WTC11 (cell line): ENCODE measurements around the gene LINS1. TPM values are rescaled to one million over a fixed set of nuclear protein-coding genes. Genes with fewer than 3 reads are reported as not detected.
"Not testable (repeated sequence)": the region's sequence is repeated elsewhere in the genome, so short reads cannot be mapped to it uniquely, and the experiment has no call there.

Experiments used
- ATAC-seq: fragments of 200-7000 bp; cut with Tn5 transposase; 2 replicates; pipeline ENCODE4 v1.10.0; 2021; ENCODE audit warnings: mild to moderate bottlenecking, moderate library complexity
- CTCF ChIA-PET: fragments of 300-600 bp; sonication (Branson Sonifier 250); formaldehyde crosslinking; loops from one replicate; lab custom pipeline; 2021; ENCODE audit warnings: antibody characterized with exemption; lab: Charles Lee
- POLR2A ChIA-PET: fragments of 350-600 bp; sonication (Branson Sonifier 250); formaldehyde crosslinking; loops from one replicate; lab custom pipeline; 2021; ENCODE audit warnings: antibody characterized with exemption; lab: Charles Lee
- DNase-seq: peaks from one replicate; pipeline ENCODE4 v3.0.0; 2021; ENCODE audit warnings: low spot score
- H3K27ac Mint-ChIP-seq: 2 replicates; pipeline ENCODE4 v1.8.0; 2021; ENCODE audit warnings: mixed read lengths
- H3K27me3 Mint-ChIP-seq: 2 replicates; pipeline ENCODE4 v1.8.0; 2021; ENCODE audit warnings: low read depth, mild to moderate bottlenecking, moderate library complexity, mixed read lengths
- H3K36me3 Mint-ChIP-seq: 2 replicates; pipeline ENCODE4 v1.8.0; 2021; ENCODE audit warnings: mixed read lengths
- H3K4me1 Mint-ChIP-seq: 2 replicates; pipeline ENCODE4 v1.8.0; 2022; ENCODE audit warnings: mixed read lengths
- H3K4me3 Mint-ChIP-seq: 2 replicates; pipeline ENCODE4 v1.8.0; 2021; ENCODE audit warnings: mild to moderate bottlenecking, moderate library complexity, mixed read lengths
- H3K9me3 Mint-ChIP-seq: 2 replicates; pipeline ENCODE4 v1.8.0; 2021; ENCODE audit warnings: mixed read lengths
- CBFB ChIP-seq: sonication (generic); formaldehyde crosslinking; IDR thresholded peaks from 2 replicates; pipeline ENCODE4 v1.8.1; 2022; ENCODE audit warnings: mild to moderate bottlenecking, low read depth, missing genetic modification reagents
- CREM ChIP-seq: sonication (generic); formaldehyde crosslinking; IDR thresholded peaks from 2 replicates; pipeline ENCODE4 v1.8.1; 2022; ENCODE audit warnings: mild to moderate bottlenecking, missing genetic modification reagents, moderate library complexity
- FOXJ3 ChIP-seq: sonication (generic); formaldehyde crosslinking; IDR thresholded peaks from 2 replicates; pipeline ENCODE4 v1.9.0; 2021; ENCODE audit warnings: missing genetic modification reagents, mild to moderate bottlenecking, borderline replicate concordance
- FOXP1 ChIP-seq: sonication (generic); formaldehyde crosslinking; IDR thresholded peaks from 2 replicates; pipeline ENCODE4 v1.8.0; 2022; ENCODE audit warnings: missing genetic modification reagents, mild to moderate bottlenecking, moderate library complexity, borderline replicate concordance
- FOXP4 ChIP-seq: sonication (generic); formaldehyde crosslinking; IDR thresholded peaks from 2 replicates; pipeline ENCODE4 v1.8.0; 2022; ENCODE audit warnings: mild to moderate bottlenecking, missing genetic modification reagents
- GRHL2 ChIP-seq: fragments of 250-450 bp; sonication (Bioruptor Pico); IDR thresholded peaks from 2 replicates; pipeline ENCODE4 v1.8.0; 2022; ENCODE audit warnings: mild to moderate bottlenecking, moderate library complexity; ENCODE audit not compliant: insufficient replicate concordance, severe bottlenecking
- GTF2I ChIP-seq: fragments of 250-450 bp; sonication (Bioruptor Pico); conservative IDR thresholded peaks from 2 replicates; pipeline ENCODE4 v1.4.0; 2021; ENCODE audit warnings: mild to moderate bottlenecking
- HMGA2 ChIP-seq: fragments of 250-450 bp; sonication (Bioruptor Pico); IDR thresholded peaks from 2 replicates; pipeline ENCODE4 v1.4.0; 2021; ENCODE audit warnings: mild to moderate bottlenecking, moderate library complexity
- MYBL2 ChIP-seq: sonication (generic); formaldehyde crosslinking; IDR thresholded peaks from 2 replicates; pipeline ENCODE4 v1.8.1; 2023; ENCODE audit warnings: mild to moderate bottlenecking, moderate library complexity, missing genetic modification reagents
- OVOL2 ChIP-seq: fragments of 250-450 bp; sonication (Bioruptor Pico); IDR thresholded peaks from 2 replicates; pipeline ENCODE4 v1.9.0; 2021; ENCODE audit warnings: mild to moderate bottlenecking, borderline replicate concordance
- PRRX2 ChIP-seq: fragments of 250-450 bp; sonication (Bioruptor Pico); IDR thresholded peaks from 2 replicates; pipeline ENCODE4 v1.8.0; 2021; ENCODE audit warnings: mild to moderate bottlenecking
- SMAD4 ChIP-seq: sonication (generic); formaldehyde crosslinking; IDR thresholded peaks from 2 replicates; pipeline ENCODE4 v1.8.0; 2022; ENCODE audit warnings: mild to moderate bottlenecking, missing genetic modification reagents
- TCF7 ChIP-seq: sonication (generic); formaldehyde crosslinking; IDR thresholded peaks from 2 replicates; pipeline ENCODE4 v1.8.0; 2022; ENCODE audit warnings: mild to moderate bottlenecking, low read depth, missing genetic modification reagents, moderate library complexity
- TEAD1 ChIP-seq: sonication (generic); formaldehyde crosslinking; IDR thresholded peaks from 2 replicates; pipeline ENCODE4 v1.8.0; 2022; ENCODE audit warnings: mild to moderate bottlenecking, missing genetic modification reagents
- TP53 ChIP-seq: sonication (generic); formaldehyde crosslinking; IDR thresholded peaks from 2 replicates; pipeline ENCODE4 v1.8.1; 2023; ENCODE audit warnings: mild to moderate bottlenecking, missing genetic modification reagents
- ZMAT4 ChIP-seq: fragments of 250-450 bp; sonication (Bioruptor Pico); IDR thresholded peaks from 2 replicates; pipeline ENCODE4 v1.9.0; 2021; ENCODE audit warnings: mild to moderate bottlenecking
- ZNF138 ChIP-seq: sonication (generic); formaldehyde crosslinking; conservative IDR thresholded peaks from 2 replicates; pipeline ENCODE4 v1.8.1; 2022; ENCODE audit warnings: mild to moderate bottlenecking, moderate library complexity, missing genetic modification reagents
- ZNF232 ChIP-seq: sonication (generic); formaldehyde crosslinking; IDR thresholded peaks from 2 replicates; pipeline ENCODE4 v1.8.0; 2022; ENCODE audit warnings: mild to moderate bottlenecking, missing genetic modification reagents
- ZNF423 ChIP-seq: fragments of 250-450 bp; sonication (Bioruptor Pico); IDR thresholded peaks from 2 replicates; pipeline ENCODE4 v2.1.2; 2022; ENCODE audit warnings: mild to moderate bottlenecking, moderate library complexity
- ZNF512 ChIP-seq: sonication (generic); formaldehyde crosslinking; IDR thresholded peaks from 2 replicates; pipeline ENCODE4 v1.8.1; 2022; ENCODE audit warnings: missing genetic modification reagents, borderline replicate concordance
- total RNA-seq: library from RNA; stranded (reverse); gene quantifications from 3 replicates; pipeline ENCODE4 v1.2.3, GENCODE V29; 2021
- TF ChIP-seq, protein P1 (sequence below): sonication (generic); formaldehyde crosslinking; IDR thresholded peaks from 2 replicates; pipeline ENCODE4 v1.8.1; 2023; ENCODE audit warnings: mild to moderate bottlenecking, missing genetic modification reagents, moderate library complexity
- TF ChIP-seq, protein P2 (sequence below): sonication (generic); formaldehyde crosslinking; IDR thresholded peaks from 2 replicates; pipeline ENCODE4 v1.8.0; 2023; ENCODE audit warnings: missing genetic modification reagents

LINS1 gene
- total RNA-seq, 1 experiment from 2014 or later = 10.4 TPM

- CTCF ChIA-PET = no interaction called here
- no peak for ATAC-seq
- Mint-ChIP-seq H3K9me3 (peaks cover 46% of the 10 kb centered on the region), H3K27me3 (no peaks in the 10 kb centered on the region; the same call in 1 of the 2 replicates)
- DNase-seq = no peak
- TF ChIP-seq OVOL2 (CRISPR knock-in tag) (no peak), FOXP1 (CRISPR knock-in tag) (no peak), PRRX2 (CRISPR knock-in tag) (no peak), ZNF138 (CRISPR knock-in tag) (no peak), GTF2I (CRISPR knock-in tag) (no peak), TP53 (CRISPR knock-in tag) (no peak)
- TF ChIP-seq, all 79 proteins: peak for 0
- H3K36me3 Mint-ChIP-seq = peaks cover 39% of the 10 kb centered on the region
- no peaks in the 10 kb centered on the region for H3K4me1 Mint-ChIP-seq
- no peak overlapping the region for H3K4me3 Mint-ChIP-seq
- no peak overlapping the region for H3K27ac Mint-ChIP-seq
- POLR2A ChIA-PET = no interaction called here
Observed at GRCh38 chr15:100593431-100593830, 8.6 kb downstream of the LINS1 start.

DNA sequence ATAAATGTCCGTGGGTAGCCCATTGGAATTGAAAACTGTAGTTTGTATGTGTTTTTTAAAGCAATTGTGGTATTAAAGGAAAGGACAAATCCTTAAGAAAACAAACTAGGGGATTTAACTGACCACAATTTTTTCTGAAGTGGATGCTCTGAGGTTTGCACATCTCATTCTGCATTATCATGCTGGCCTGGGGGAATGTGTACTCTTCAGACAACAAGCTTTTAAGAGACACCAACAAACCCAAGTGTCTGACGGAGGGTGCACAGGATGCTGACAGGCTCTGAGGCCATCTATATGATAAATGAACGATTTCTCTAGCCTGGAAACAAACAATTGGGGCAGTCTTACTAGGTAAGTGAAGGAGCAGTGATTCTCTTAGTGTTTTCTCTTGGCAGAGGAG is 9.1 kb downstream of the LINS1 start:
- TF ChIP-seq, protein P1, sequence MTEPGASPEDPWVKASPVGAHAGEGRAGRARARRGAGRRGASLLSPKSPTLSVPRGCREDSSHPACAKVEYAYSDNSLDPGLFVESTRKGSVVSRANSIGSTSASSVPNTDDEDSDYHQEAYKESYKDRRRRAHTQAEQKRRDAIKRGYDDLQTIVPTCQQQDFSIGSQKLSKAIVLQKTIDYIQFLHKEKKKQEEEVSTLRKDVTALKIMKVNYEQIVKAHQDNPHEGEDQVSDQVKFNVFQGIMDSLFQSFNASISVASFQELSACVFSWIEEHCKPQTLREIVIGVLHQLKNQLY (CRISPR knock-in tag) = no peak
- TF ChIP-seq CREM (CRISPR knock-in tag) (no peak), CBFB (CRISPR knock-in tag) (no peak), ZNF512 (no peak), ZNF232 (no peak), TCF7 (no peak), HMGA2 (CRISPR knock-in tag) (no peak), ZNF423 (CRISPR knock-in tag) (no peak), TEAD1 (CRISPR knock-in tag) (no peak), FOXJ3 (CRISPR knock-in tag) (no peak), SMAD4 (no peak), OVOL2 (CRISPR knock-in tag) (no peak), MYBL2 (CRISPR knock-in tag) (no peak)
- TF ChIP-seq, protein P2, sequence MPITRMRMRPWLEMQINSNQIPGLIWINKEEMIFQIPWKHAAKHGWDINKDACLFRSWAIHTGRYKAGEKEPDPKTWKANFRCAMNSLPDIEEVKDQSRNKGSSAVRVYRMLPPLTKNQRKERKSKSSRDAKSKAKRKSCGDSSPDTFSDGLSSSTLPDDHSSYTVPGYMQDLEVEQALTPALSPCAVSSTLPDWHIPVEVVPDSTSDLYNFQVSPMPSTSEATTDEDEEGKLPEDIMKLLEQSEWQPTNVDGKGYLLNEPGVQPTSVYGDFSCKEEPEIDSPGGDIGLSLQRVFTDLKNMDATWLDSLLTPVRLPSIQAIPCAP (CRISPR knock-in tag) = no peak
- peaks cover 45% of the 10 kb centered on the region for H3K36me3 Mint-ChIP-seq
- no peak for DNase-seq
- H3K27me3 Mint-ChIP-seq = peaks cover 2% of the 10 kb centered on the region; the same call in 1 of the 2 replicates
- ChIA-PET POLR2A (no interaction called here), CTCF (no interaction called here)
- peaks cover 51% of the 10 kb centered on the region for H3K9me3 Mint-ChIP-seq
- ATAC-seq = no peak
- H3K4me3 Mint-ChIP-seq = no peak overlapping the region
- H3K27ac Mint-ChIP-seq = no peak overlapping the region
- H3K4me1 Mint-ChIP-seq = no peaks in the 10 kb centered on the region

DNA sequence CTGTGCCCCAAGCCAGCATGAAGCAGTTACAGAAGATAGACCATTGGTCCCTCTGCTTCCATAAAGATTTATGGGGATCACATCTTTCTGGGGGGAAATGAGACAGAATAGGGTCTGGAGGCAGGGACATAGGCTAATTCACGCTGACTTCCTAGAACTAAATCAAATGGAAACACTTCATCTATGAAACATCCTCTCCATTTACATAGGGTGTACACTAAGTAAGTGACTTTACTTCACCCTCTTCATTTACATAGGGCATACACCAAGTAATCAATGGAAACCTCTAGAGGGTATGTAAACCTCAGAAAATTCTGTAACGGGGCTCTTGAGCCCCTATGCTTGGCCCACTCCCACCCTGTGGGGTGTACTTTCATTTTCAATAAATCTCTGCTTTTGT is 10.1 kb downstream of the LINS1 start:
- POLR2A ChIA-PET = no interaction called here
- Mint-ChIP-seq H3K9me3 (peaks cover 59% of the 10 kb centered on the region), H3K36me3 (peaks cover 53% of the 10 kb centered on the region), H3K4me3 (no peak overlapping the region), H3K27ac (no peak overlapping the region), H3K4me1 (no peaks in the 10 kb centered on the region), H3K27me3 (peaks cover 5% of the 10 kb centered on the region; the same call in 1 of the 2 replicates)
- ATAC-seq = no peak
- DNase-seq = no peak
- no peak for TF ChIP-seq CREM (CRISPR knock-in tag)
- TF ChIP-seq FOXP4 (CRISPR knock-in tag) = no peak
- TF ChIP-seq ZMAT4 (CRISPR knock-in tag) = no peak
- no peak for TF ChIP-seq GRHL2 (CRISPR knock-in tag)
- CTCF ChIA-PET = no interaction called here

GRCh38 chr15:100591163-100591562 is 10.8 kb downstream of the LINS1 start:
- ATAC-seq, CTCF ChIA-PET, H3K27me3 Mint-ChIP-seq, H3K27ac Mint-ChIP-seq, H3K4me3 Mint-ChIP-seq, POLR2A ChIA-PET, H3K4me1 Mint-ChIP-seq, DNase-seq: not testable (repeated sequence)
- Mint-ChIP-seq H3K36me3 (peaks cover 56% of the 10 kb centered on the region), H3K9me3 (peaks cover 63% of the 10 kb centered on the region)
